Eye (tissue), 1 donor: ENCODE data around the gene TAAR2.
A peak's percentile ranks its signal among the peaks of the same experiment; 100 is the strongest.
"Not testable (repeated sequence)": the region's sequence is repeated elsewhere in the genome, so short reads cannot be mapped to it uniquely, and the experiment has no call there.

ENCODE experiments used
- DNase-seq: peaks from one replicate; pipeline ENCODE4 v3.0.0-alpha.2; 2015

Gene TAAR2

DNA sequence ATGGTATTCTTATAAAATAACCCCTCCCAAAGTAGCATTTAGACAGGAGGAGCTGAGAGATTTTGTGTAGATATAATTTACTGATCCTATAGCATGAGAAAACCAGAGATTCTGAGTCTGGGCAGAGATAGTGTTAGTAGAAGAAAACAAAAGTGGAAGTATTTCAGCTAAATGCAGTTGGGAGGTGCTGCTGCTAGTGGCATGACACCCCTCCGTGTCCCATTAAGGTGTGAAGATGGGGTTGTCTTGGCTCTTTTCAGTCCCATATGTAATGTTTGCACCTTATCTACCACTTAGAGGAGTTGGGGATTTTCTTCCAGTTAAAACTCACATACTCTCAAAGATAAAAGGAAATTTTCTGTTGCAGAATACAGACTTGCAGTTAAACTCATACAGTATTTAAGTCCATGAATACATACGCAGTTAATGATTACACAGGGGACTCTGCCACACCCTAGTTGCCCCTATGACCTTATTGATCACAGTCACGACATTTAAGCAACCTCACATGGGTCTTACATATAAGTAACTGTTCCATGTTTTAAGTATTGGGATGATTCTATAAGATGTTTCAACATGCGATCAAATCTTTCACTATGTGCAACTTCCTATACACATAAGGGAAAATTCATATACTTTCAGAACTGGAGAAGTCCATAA is 11.5 kb downstream of the TAAR2 start:
- DNase-seq = no peak

DNA sequence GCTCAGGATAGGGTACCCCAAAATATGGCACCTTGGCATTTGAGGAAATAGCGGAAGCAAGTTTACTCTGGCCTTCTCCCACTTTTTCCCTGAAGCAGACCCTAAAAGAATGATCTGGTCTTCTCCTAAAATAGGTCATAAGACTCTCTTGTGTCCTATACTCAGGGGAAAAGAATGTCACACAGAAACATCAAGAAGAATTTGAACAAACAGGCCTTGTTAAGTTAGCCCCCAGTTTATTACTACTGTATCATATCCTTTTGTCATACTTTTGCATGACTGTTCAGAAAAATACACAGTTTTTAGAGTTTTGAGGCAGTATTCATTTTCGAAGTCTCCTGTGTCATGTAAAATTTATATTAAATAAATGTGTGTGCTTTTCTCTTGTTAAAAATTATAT is 12.5 kb downstream of the TAAR2 start:
- no peak for DNase-seq

DNA sequence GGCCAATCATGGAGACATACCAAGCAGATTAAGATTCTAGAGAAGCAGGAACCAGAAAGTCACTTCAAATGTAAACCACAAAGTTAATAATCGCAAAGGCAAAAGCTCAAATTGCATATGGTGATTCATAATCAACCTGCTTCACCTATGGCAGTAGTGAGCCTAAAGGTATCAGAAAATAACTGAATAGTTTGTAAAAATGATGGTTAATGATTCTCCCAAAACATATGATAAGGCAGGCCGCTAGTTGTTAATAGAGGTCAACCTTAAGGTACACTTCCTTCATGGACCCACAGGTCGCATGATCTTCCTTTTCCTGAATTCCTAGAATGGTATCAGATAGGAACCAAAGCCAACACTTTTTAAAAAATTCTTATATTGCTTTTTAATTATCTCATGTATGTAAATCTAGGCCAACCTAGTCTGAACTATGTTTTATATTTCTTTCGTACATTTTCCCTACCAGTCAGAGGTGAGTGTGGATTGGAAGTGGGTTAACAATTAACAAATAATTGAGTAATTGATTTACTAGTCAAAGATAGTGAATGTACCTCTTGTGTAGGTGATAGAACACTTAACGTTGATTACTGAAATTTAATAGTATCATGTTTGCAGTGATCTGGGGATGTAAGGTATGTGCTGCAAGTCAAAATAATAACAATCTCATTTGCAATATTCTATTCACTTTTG is 16.4 kb downstream of the TAAR2 start:
- DNase-seq = no peak

DNA sequence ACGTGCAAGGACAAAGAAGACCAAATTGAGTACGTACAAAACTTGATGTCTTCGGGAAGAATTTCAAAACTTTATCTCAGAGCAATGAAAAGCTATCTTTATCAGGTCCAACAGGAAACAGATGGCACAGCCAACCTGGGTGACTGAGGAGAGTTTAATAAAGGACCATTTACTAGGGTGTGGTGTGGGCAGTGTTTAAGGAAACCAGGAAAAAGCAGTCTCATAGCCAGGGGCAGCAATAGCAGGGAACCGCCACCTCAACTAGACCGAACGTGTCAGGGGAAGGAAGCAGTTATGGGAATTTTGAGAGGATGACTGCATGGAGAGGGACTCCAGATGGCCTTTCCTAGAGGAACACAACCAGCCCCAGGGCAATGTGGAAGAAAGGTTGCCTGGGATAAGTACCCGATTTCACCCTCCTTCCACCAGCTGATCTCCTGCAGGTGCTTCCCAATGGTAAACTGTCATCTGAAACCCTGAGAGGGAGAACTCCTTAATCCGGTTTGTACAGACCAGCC is 19.4 kb downstream of the TAAR2 start:
- no peak for DNase-seq

DNA sequence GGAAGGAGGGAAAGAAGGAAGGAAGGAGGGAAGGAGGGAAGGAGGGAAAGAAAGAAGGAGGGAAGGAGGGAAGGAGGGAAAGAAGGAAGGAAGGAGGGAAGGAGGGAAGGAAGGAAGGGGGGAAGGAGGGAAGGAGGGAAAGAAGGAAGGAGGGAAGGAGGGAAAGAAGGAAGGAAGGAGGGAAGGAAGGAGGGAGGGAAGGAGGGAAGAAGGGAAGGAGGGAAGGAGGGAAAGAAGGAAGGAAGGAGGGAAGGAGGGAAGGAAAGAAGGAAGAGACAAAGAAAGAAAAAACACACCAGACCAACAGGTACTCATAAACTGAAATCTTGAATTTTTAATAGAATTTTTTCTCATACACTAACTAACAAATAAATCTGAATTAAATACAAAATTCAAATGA is 23.2 kb downstream of the TAAR2 start:
- DNase-seq = not testable (repeated sequence)

DNA sequence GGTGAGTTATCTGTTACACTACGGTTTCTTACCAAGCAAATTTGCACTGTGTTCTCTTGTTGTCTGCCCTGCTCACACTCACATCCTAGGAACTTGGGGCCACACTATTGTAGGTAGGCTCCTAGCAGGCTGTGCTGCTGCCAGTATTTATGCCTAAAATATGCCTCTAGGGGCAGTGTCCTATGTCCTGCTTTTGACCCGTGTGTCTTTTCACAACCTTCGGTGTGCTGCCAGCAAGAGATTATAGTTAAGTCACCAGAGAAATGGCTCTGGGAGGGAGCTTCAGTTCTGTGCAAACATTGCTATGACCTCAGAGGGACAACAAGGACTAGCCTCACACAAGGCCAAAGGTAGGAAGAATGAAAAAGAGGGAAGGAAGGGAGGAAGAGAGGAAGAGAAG is 25.6 kb downstream of the TAAR2 start:
- DNase-seq = no peak

DNA sequence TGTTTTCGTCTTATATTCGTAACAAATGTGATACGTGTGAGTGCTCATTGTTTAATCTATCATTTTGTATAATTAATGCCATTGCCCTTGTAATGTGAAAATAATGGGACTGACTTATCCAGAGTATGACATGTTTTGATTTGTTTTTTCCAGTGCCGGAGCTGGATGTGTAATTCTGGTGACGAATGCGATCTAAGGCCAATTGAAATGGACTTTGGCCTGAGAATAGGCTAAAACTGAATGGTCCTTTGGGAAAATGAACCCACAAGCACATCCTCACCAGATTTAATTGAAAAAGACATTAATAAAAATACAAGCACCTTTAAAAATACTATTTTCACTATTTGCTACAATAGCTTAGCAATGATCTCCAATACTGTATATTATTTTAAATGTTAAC is 27.9 kb downstream of the TAAR2 start:
- no peak for DNase-seq

DNA sequence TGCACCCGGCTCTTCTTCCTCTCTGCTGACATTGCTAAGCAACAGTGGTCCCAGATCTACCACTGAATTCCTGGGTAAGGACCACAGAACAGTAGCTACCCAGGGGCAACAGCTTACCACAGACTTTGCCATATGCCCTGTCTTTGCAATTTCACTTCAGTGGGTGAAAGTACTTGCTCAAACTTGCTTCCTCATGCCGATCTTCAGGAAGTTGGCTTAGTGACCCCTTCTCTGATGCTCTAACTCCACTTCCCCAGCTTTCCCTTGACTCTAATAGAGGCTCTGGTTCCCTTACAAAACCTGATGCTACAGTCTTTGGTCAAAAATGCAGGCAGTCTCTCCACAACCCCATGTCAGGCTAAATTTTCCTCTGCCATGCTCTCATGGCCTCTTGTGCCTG is 31.2 kb downstream of the TAAR2 start:
- no peak for DNase-seq

DNA sequence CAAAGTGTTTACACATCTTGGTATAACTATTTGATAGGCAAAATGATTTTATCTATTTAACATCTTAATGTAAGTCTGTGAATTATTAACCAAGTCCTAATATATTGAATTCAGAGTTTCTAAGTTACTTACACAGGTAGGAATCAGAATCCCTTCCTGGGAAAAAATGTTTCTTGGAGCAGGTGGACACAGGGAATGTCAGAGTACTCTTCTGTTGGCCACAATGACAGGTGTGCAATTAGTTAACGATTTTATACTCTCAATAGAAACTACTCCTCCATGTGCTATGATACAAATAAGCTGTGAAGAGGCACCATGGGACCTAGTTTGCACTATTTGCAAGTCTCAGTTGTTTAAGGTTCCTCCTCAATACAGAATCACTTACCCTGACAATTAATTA is 33.7 kb downstream of the TAAR2 start:
- no peak for DNase-seq

DNA sequence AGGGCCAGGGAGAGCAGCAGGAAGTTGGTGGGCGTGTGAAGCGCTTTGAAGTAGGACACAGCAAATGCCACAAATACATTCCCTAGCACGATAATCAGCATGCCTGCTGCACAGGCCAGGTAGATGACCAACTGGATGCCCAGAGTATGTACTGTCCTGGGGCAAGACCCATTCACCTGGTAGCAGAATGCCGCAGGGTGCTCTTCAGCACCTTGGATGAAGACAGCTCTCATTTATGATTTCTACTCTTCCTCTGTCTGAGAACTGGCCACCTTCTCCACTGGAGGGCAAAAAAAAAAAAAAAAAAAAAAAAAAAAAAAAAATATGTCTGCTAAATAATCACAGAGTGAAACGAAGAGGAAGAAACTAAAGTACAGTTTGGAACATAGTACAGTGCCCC is 34.6 kb downstream of the TAAR2 start, which contains the start of gene TAAR5:
Gene TAAR5 (minus strand): TSS at position 288 of the 400 bp plus-strand sequence. CDS start 55 bp downstream, at position 233.
- DNase-seq = no peak

DNA sequence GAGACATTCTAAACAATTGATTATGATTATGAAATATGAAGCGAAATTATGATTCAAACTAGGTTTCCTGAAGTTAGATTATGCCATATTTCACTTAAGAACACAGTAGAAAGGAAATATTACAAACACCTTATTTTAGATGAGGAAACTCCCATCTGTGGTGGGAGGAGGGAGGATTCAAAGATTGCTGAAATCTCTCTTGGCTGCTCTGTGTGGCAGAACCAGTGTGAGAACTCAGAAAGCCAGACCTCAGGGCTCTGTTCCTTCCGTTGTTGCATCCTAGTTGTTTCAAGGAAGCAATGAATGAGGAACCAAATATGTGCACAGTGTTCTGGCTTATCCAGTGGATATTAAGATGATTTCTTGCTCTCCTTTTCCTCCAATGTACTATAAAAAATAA is 36.7 kb downstream of the TAAR2 start:
- no peak for DNase-seq

DNA sequence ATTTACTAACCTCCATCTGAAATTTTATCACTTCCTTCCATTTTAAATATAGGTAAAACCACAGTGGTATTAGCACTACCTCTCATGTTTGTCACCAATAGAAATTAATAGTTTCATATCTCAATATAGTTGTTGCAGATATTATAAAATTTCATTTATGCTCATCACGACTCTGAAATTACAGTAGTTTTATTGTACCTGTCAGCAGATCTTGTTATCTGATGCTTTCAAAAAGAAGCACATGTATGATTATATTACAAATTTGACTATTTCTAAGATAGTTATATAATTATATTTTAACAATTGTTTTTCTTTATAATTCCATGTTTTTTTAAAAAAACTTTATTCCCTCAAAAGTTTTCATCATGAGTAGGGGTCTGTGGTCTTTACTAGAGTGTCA is 39.4 kb downstream of the TAAR2 start:
- DNase-seq = no peak

DNA sequence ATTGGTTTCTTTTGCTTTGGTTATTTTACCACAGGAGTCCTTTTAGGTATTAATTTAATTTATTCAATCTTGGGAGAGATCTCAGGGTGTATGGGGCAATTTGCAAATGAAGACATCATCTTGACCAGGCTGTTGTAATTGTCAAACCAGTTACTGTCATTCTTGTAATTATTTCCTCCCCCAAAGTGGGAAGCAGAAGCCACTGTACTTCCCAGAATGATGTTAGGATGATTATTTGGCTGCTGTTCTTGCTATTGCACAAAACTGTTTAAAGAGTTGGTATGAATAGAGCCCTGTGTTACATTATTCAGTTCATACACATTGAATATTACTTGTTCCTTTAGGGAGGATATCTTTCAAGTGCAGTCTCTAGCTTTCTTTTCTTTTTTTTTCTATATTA is 52.3 kb downstream of the TAAR2 start:
- no peak for DNase-seq

DNA sequence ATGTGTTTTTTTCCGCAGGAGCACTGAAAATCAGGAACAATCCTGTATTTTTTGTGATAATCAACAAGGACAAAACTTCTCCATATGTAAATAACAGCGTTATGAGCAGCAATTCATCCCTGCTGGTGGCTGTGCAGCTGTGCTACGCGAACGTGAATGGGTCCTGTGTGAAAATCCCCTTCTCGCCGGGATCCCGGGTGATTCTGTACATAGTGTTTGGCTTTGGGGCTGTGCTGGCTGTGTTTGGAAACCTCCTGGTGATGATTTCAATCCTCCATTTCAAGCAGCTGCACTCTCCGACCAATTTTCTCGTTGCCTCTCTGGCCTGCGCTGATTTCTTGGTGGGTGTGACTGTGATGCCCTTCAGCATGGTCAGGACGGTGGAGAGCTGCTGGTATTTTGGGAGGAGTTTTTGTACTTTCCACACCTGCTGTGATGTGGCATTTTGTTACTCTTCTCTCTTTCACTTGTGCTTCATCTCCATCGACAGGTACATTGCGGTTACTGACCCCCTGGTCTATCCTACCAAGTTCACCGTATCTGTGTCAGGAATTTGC is 53.8 kb downstream of the TAAR2 start, which contains the start of gene TAAR6:
Gene TAAR6 (plus strand): TSS at position 102 of the 557 bp plus-strand sequence. CDS start 0 bp downstream, at position 102.
- DNase-seq = no peak

DNA sequence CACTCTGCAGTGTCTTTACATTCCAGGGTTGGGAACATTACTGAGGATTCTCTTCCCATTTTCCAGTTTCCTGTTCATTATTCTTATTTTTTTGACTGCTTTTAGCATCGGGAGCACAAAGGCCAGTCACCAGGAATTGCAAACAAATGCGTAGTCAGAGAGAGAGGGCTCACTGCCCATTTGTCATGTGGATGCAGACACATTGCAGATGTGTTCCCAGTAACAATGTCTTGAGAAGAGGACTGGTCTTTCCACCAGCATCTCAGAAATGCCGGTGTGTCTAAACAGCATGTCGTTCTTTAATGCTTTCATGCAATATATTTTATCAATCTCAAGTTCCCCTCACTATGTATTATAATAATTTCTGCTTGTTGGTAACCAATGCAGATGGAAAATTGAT is 54.9 kb downstream of the TAAR2 start:
- no peak for DNase-seq

DNA sequence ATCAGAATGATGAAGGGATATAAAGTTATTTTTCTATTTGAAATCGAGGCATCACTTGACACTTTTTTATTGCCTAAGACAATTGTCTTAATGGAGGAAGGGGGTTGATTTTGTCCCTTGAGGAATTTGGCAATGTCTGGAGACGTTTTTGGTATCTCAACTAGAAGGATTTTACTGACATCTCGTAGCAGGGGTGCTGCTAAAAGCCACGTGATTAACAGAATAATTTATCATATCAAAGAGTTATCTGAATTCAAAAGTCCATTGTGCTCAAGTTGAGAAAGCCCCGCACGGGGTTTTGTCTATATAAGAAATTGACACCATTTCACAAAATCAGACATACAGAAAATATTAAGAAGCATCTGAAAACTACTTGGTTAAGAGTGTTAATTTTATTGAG is 55.5 kb downstream of the TAAR2 start:
- DNase-seq = peak; percentile 20

DNA sequence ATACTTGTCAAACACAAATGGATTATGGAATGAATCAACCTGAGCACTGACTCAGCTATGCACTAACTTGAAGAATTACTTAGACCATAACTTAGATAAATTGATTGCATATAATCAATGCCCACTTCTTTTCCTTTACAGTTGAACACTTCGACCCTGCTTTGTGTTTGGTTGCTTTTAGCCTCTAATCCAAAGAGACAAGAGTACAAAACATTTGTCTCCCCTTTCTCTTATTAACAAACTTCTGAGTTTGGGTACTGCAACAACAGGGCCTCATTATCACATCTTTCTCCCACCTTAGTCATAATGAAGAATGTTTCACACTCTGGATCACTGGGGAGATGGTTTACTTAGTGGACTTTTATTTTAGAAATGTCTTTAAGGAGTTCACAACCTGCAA is 56.5 kb downstream of the TAAR2 start:
- DNase-seq = peak; percentile 75
